Measurements from ENCODE around the gene PEX7.

Gene PEX7

DNA sequence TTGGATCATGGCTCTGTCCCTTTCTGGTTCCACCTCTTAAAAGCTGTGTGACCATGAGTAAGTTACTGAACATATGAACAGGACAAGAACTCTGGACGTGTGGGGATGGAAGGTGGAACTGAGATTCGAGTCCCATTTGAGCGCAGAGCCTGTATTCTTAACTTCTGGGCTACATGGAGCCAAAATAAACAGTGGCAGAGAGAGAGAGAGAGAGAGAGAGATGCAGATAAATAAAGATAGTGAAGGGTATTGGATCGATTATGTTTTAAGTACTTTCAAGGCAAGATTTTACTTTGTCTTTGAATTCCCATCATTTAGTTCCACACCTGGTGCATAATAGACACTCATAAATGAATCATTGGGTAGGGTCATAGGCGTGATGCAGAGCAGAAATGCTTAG lies 139.5 kb downstream of the PEX7 start:
- Histone ChIP-seq H3K27me3 (ENCODE audit: insufficient read depth, low read depth) (no peaks in the 10 kb centered on the region), H3K27ac (no peak overlapping the region), H3K4me2 (no peak overlapping the region), H3K9ac (no peak overlapping the region), H3K79me2 (ENCODE audit: insufficient read depth, low read depth) (no peaks in the 10 kb centered on the region), H4K20me1 (ENCODE audit: insufficient read depth) (no peaks in the 10 kb centered on the region), H3K36me3 (ENCODE audit: insufficient read depth) (no peaks in the 10 kb centered on the region), H2AFZ (ENCODE audit: low read depth) (no peak overlapping the region), H3K4me3 (IDR thresholded peaks at IDR 0.05; ENCODE audit: insufficient read depth, low read depth, low read length) (no peak overlapping the region), H3K4me1 (ENCODE audit: low read depth, poor library complexity, severe bottlenecking) (no peaks in the 10 kb centered on the region)
- TF ChIP-seq, protein P1, sequence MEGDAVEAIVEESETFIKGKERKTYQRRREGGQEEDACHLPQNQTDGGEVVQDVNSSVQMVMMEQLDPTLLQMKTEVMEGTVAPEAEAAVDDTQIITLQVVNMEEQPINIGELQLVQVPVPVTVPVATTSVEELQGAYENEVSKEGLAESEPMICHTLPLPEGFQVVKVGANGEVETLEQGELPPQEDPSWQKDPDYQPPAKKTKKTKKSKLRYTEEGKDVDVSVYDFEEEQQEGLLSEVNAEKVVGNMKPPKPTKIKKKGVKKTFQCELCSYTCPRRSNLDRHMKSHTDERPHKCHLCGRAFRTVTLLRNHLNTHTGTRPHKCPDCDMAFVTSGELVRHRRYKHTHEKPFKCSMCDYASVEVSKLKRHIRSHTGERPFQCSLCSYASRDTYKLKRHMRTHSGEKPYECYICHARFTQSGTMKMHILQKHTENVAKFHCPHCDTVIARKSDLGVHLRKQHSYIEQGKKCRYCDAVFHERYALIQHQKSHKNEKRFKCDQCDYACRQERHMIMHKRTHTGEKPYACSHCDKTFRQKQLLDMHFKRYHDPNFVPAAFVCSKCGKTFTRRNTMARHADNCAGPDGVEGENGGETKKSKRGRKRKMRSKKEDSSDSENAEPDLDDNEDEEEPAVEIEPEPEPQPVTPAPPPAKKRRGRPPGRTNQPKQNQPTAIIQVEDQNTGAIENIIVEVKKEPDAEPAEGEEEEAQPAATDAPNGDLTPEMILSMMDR (conservative IDR thresholded peaks at IDR 0.05; ENCODE audit: low read depth, low read length) = no peak

DNA sequence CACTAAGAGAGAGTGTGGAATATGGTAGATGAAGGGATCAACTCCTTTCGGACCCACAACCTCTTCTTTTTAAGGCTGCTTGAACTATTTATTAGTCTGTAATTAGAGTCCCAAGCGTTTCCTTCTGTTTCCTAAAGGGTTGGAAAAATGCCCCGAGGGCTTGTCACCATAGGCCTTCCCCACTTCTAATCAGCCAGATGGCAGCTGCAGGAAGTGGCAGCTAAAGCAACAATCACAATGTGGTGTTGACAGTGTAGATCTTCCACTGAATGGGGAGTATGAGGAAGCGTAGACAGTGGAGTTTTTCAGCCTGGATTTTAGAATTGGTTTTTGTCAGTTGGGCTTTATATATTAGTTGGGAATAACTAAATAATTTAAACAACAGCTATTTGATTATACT lies 140.3 kb downstream of the PEX7 start:
- H2AFZ ChIP-seq (ENCODE audit: low read depth) = no peak overlapping the region
- H3K4me1 ChIP-seq (ENCODE audit: low read depth, poor library complexity, severe bottlenecking) = no peaks in the 10 kb centered on the region
- no peak overlapping the region for H3K27ac ChIP-seq
- H3K4me3 ChIP-seq (IDR thresholded peaks at IDR 0.05; ENCODE audit: insufficient read depth, low read depth, low read length) = no peak overlapping the region
- no peaks in the 10 kb centered on the region for H3K79me2 ChIP-seq (ENCODE audit: insufficient read depth, low read depth)
- H3K27me3 ChIP-seq (ENCODE audit: insufficient read depth, low read depth) = no peaks in the 10 kb centered on the region
- no peaks in the 10 kb centered on the region for H4K20me1 ChIP-seq (ENCODE audit: insufficient read depth)
- H3K36me3 ChIP-seq (ENCODE audit: insufficient read depth) = no peaks in the 10 kb centered on the region
- H3K4me2 ChIP-seq = no peak overlapping the region
- no peak overlapping the region for H3K9ac ChIP-seq
- TF ChIP-seq, protein P1 (conservative IDR thresholded peaks at IDR 0.05; ENCODE audit: low read depth, low read length) = no peak

DNA sequence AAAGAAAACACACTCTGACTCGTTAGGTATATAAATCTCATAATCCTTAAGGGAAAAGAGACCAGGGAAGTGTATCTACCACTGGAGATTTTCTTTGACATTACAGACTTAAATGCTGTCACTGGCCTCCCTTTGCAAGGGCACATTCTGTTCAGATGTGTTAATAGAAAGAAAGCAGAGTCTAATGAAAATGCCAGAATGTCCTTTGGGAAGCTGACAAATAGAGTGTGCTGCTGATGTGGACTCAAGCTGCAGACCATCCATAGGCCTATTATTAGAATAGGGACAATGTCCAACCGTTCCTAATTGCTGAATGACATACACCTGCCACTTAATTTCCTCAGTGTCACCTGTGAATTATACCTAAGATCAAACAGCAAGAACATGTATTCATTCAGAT lies 140.9 kb downstream of the PEX7 start:
- Histone ChIP-seq H3K4me3 (IDR thresholded peaks at IDR 0.05; ENCODE audit: insufficient read depth, low read depth, low read length) (no peak overlapping the region), H3K27ac (no peak overlapping the region), H3K9ac (no peak overlapping the region), H3K27me3 (ENCODE audit: insufficient read depth, low read depth) (no peaks in the 10 kb centered on the region), H4K20me1 (ENCODE audit: insufficient read depth) (no peaks in the 10 kb centered on the region), H2AFZ (ENCODE audit: low read depth) (no peak overlapping the region), H3K79me2 (ENCODE audit: insufficient read depth, low read depth) (no peaks in the 10 kb centered on the region), H3K4me1 (ENCODE audit: low read depth, poor library complexity, severe bottlenecking) (no peaks in the 10 kb centered on the region), H3K4me2 (no peak overlapping the region), H3K36me3 (ENCODE audit: insufficient read depth) (no peaks in the 10 kb centered on the region)
- TF ChIP-seq, protein P1 (conservative IDR thresholded peaks at IDR 0.05; ENCODE audit: low read depth, low read length) = no peak
